ENCODE results near the gene CDON. TPM values are rescaled to one million over a fixed set of nuclear protein-coding genes. Genes with fewer than 3 reads are reported as not detected.

Gene CDON
- total RNA-seq, 1 experiment from 2014 or later: 17.2 TPM

- no peak overlapping the region for H2BK5ac ChIP-seq (ENCODE audit: insufficient read length, low read length)
- 0 out of 2 replicates have a peak, but pooled peaks cover 1% of the 10 kb centered on the region for H3K79me2 ChIP-seq (ENCODE audit: insufficient read depth, low read length)
- H3K23ac ChIP-seq (ENCODE audit: insufficient read length, low read depth, low read length): no peak overlapping the region
- H2BK20ac ChIP-seq (ENCODE audit: low read depth, low read length, poor library complexity, severe bottlenecking): no peak overlapping the region
- no peaks in the 10 kb centered on the region for H3K27me3 ChIP-seq (ENCODE audit: insufficient read depth, low read length)
- no peak overlapping the region for H4K91ac ChIP-seq (ENCODE audit: insufficient read length, low read depth, low read length)
- Mint-ChIP-seq H3K4me3 (no peak overlapping the region), H3K36me3 (ENCODE audit: insufficient read depth in 1 of 3, low read depth in 3 of 3) (no peaks in the 10 kb centered on the region), H3K27ac (no peak overlapping the region), H3K9me3 (no peaks in the 10 kb centered on the region), H3K4me1 (peaks cover 7 to 20% of the 10 kb centered on the region in 2 experiments), H3K27me3 (ENCODE audit: low read depth) (no peaks in the 10 kb centered on the region)
- H4K8ac ChIP-seq (replicated peaks; ENCODE audit: insufficient read length, low read depth, low read length): no peak overlapping the region
- no peak overlapping the region for H2AFZ ChIP-seq (ENCODE audit: low read length)
- H3K4ac ChIP-seq (ENCODE audit: low read depth, low read length): no peak overlapping the region
- no peaks in the 10 kb centered on the region for H3K79me1 ChIP-seq (ENCODE audit: insufficient read depth, low read depth, low read length, poor library complexity, severe bottlenecking)
- no peak overlapping the region for H3K18ac ChIP-seq (ENCODE audit: insufficient read length, low read depth, low read length)
- no peak for TF ChIP-seq CTCF (conservative IDR thresholded peaks at IDR 0.05)
- no peak overlapping the region for H3K14ac ChIP-seq (ENCODE audit: insufficient read depth, low read length)
- no peak for DNase-seq
- H3T11ph ChIP-seq (ENCODE audit: low read length): no peak overlapping the region
- H3K9me3 ChIP-seq (ENCODE audit: control insufficient read depth, low read depth, low read length): no peaks in the 10 kb centered on the region
- no peak overlapping the region for H2BK120ac ChIP-seq (ENCODE audit: low read depth, low read length, poor library complexity, severe bottlenecking)
- H3K23me2 ChIP-seq (ENCODE audit: insufficient read length, low read depth, low read length, poor library complexity, severe bottlenecking): no peaks in the 10 kb centered on the region
- no peak overlapping the region for H2AK5ac ChIP-seq (ENCODE audit: insufficient read length, low read length)
- peaks cover 2% of the 10 kb centered on the region; the same call in 1 of the 2 replicates for H3K4me1 ChIP-seq (ENCODE audit: insufficient read depth, low read length)
- H2BK12ac ChIP-seq (ENCODE audit: insufficient read length, low read depth, low read length): no peak overlapping the region
- H4K20me1 ChIP-seq (ENCODE audit: control insufficient read depth, insufficient read depth, insufficient read length): no peaks in the 10 kb centered on the region
- H3K9ac ChIP-seq (ENCODE audit: extremely low read depth, insufficient read length, low read length): no peak overlapping the region
- H3K4me2 ChIP-seq (ENCODE audit: insufficient read depth, insufficient read length, low read length): no peak overlapping the region
- no peak overlapping the region for H3K56ac ChIP-seq (ENCODE audit: insufficient read length, low read depth, low read length)
- no peak overlapping the region for H4K5ac ChIP-seq (ENCODE audit: insufficient read length, low read depth, low read length)
- no CpG with 5 or more reads among the region's 5 CpGs for WGBS (ENCODE audit: extremely low coverage, insufficient read length, low lambda C conversion rate)
- no peak overlapping the region for H2BK15ac ChIP-seq (ENCODE audit: low read depth, low read length)
- no peak overlapping the region for H3K27ac ChIP-seq (ENCODE audit: insufficient read length, low read depth, low read length)
These were observed 7.8 kb downstream of the CDON start for GRCh38 chr11:126054882-126055281.

All from H9 (cell line).